Right cardiac atrium (tissue), 5 donors: ENCODE measurements around the gene FN1. TPM values are rescaled to one million over a fixed set of nuclear protein-coding genes. Genes with fewer than 3 reads are reported as not detected.
A peak's percentile ranks its signal among the peaks of the same experiment; 100 is the strongest.

Experiments used
- ATAC-seq, 2 donors: fragments of 200-7000 bp; cut with Tn5 transposase; one replicate each; pipeline versions ENCODE4 v1.8.0 to v1.9.1; 2020; ENCODE audit warnings: moderate library complexity in 2 of 2, mild to moderate bottlenecking in 1 of 2
- DNase-seq, 3 donors: peaks; one replicate each; pipeline ENCODE4 v3.0.0-alpha.2; 2020
- H3K27ac ChIP-seq: one replicate; pipeline ENCODE4 v1.5.1; 2013; ENCODE audit warnings: mild to moderate bottlenecking, low read length, control low read depth, moderate library complexity
- H3K27me3 ChIP-seq: one replicate; pipeline ENCODE4 v1.6.1; 2013; ENCODE audit not compliant: control insufficient read depth, insufficient read depth
- H3K4me1 ChIP-seq: one replicate; pipeline ENCODE4 v1.6.1; 2013; ENCODE audit warnings: low read length; ENCODE audit not compliant: control insufficient read depth, insufficient read depth
- H3K4me3 ChIP-seq: one replicate; pipeline ENCODE4 v1.5.1; 2013; ENCODE audit warnings: low read length, control low read depth
- H3K9me3 ChIP-seq: one replicate; pipeline ENCODE4 v1.6.1; 2013; ENCODE audit warnings: low read length; ENCODE audit not compliant: control insufficient read depth
- WGBS: extraction: QIAGEN DNeasy Blood & Tissue Kit; methylation state at CpG from one replicate; pipeline ENCODE4 v1.1.7; 2013; 5-methylcytosine and 5-hydroxymethylcytosine counted together
- intact Hi-C, 4 donors: fragments of 100-400 bp; cut with DNase I; formaldehyde crosslinking; loops; one replicate each; pipeline versions ENCODE4 v1.11.0 to v1.14.0; 2022 to 2023
- long read RNA-seq, 4 donors: library from polyadenylated mRNA; unstranded; transcript quantifications; one replicate each; pipeline ENCODE4 v2.0.0, GENCODE V29; 2020 to 2021
- polyA plus RNA-seq: library from polyadenylated mRNA; stranded (reverse); fragments of 200-250 nt; gene quantifications from one replicate; pipeline ENCODE4 v1.2.3, GENCODE V29; 2013
- total RNA-seq, 4 donors: library from RNA; stranded (reverse); fragmentation: NEBNext Ultra II Directional; extraction: Animal tissue kit (Norgen Biotek cat#: 25700); gene quantifications; one replicate each; pipeline ENCODE4 v1.2.1, GENCODE V29; 2021
- donor health status: healthy with polysubstance abuse.
- donor health status: DM: no; HTN: yes; CAD: no.
- donor health status: DM: no; HTN: no; CAD: no.
- donor health status: DM: no; HTN: yes; CAD: no; lungs with severe emphysema.
- donor health status: DM: yes; HTN: yes; CAD: no.

FN1 gene
- total RNA-seq (100 to 1,000 TPM; 205 to 530 (median 401) TPM), polyA plus RNA-seq (284 TPM)
- long read RNA-seq, donor 1, full-length matches to known transcripts = 44 of 244 reads
- long read RNA-seq, donor 1, partial matches to known transcripts = 188 of 244 reads
- long read RNA-seq, donor 1, other reads (novel, unspliced or antisense) = 12 of 244 reads
- long read RNA-seq, donor 2, full-length matches to known transcripts = 19 of 40 reads
- long read RNA-seq, donor 2, partial matches to known transcripts = 18 of 40 reads
- long read RNA-seq, donor 2, other reads (novel, unspliced or antisense) = 3 of 40 reads
- long read RNA-seq, donor 3, full-length matches to known transcripts = 32 of 287 reads
- long read RNA-seq, donor 3, partial matches to known transcripts = 223 of 287 reads
- long read RNA-seq, donor 3, other reads (novel, unspliced or antisense) = 32 of 287 reads
- long read RNA-seq, donor 4, full-length matches to known transcripts = 42 of 82 reads
- long read RNA-seq, donor 4, partial matches to known transcripts = 26 of 82 reads
- long read RNA-seq, donor 4, other reads (novel, unspliced or antisense) = 14 of 82 reads

DNA sequence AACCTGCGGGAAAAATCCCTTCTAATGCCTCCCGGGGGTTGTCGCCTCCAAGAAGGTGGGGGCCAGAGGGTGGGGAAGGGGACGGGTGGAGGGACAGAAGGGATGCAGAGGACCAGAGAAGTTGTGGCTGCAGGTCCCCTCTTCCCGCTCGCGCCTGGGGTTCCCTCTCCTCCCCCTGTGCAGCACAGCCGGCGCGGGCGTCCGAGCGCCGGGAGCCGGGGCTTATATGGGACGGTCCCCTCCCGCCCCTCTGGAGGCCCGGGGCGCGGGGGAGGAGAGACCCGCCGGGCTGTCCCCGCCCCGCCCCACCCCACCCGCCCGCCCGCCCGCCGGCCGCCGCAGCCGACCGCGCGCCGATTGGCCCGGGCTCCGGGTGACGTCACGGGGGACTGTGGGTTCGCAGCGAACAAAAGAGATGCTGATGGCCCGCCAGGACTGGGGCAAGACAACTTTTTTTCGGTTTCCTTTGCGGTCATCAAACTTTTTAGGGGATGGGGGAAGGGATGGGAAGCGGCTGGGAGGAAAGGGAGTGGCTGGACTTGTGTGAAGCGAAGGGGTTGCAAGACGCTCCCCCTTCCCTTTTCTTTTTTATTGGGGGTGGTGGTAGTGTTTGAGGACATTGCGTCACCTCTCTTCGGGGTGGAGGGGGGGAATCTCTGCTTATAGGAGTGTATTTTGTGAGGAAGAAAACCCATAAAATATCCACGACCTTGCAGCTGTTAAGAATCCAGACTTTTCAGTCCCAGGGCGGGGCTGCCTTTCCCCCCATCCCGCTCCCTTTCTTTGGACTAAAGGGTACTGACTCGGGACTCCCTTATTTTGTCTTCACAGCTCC, at the start of gene FN1:
Gene FN1, minus strand, starts transcription at position 199 of the 835 bp plus-strand sequence. CDS start 266 bp downstream, outside the sequence.
- under 1% methylated on average over 52 of the region's 54 CpGs for WGBS
- no peaks in the 10 kb centered on the region for H3K9me3 ChIP-seq
- H3K4me1 ChIP-seq = no peaks in the 10 kb centered on the region
- peak within 1 kb of the TSS; percentile 62 for H3K4me3 ChIP-seq
- H3K27ac ChIP-seq = peak within 1 kb of the TSS; percentile 99
- intact Hi-C loops = no loop called here
- DNase-seq = peak; percentile 96 to 98 (median 98)
- H3K27me3 ChIP-seq = no peaks in the 10 kb centered on the region
- peak; percentile 94 to 97 for ATAC-seq

GRCh38 chr2:215485032-215485431, 49.2 kb upstream of the FN1 start:
- Histone ChIP-seq H3K4me3 (no peak overlapping the region), H3K27me3 (no peaks in the 10 kb centered on the region), H3K4me1 (no peaks in the 10 kb centered on the region), H3K27ac (no peak overlapping the region), H3K9me3 (no peaks in the 10 kb centered on the region)
- DNase-seq = no peak
- no peak for ATAC-seq
- intact Hi-C loops = no loop called here

DNA sequence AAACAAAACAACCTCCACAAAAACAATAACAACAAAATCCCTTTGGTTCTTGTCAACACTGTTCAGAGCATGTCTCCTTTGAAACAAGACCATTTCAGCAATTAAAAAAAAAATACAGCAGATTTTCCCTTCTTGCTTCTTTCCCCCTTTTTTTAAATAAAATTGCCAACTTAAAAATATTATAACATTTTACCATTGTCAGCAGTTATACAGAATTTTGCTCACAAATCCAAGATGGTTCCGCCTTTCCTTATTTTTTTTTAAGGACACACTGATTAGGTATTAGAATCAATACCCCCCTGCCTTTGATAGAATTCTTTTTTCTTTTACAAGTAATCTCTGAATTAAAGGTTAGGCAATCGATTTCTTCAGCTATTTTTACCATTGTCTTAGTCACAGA, 48.7 kb upstream of the FN1 start:
- Histone ChIP-seq H3K4me3 (no peak overlapping the region), H3K9me3 (no peaks in the 10 kb centered on the region), H3K27me3 (no peaks in the 10 kb centered on the region), H3K27ac (no peak overlapping the region), H3K4me1 (no peaks in the 10 kb centered on the region)
- no peak for DNase-seq
- no peak for ATAC-seq
- intact Hi-C loops = no loop called here
- 85% methylated on average over 2 of the region's 2 CpGs for WGBS

DNA sequence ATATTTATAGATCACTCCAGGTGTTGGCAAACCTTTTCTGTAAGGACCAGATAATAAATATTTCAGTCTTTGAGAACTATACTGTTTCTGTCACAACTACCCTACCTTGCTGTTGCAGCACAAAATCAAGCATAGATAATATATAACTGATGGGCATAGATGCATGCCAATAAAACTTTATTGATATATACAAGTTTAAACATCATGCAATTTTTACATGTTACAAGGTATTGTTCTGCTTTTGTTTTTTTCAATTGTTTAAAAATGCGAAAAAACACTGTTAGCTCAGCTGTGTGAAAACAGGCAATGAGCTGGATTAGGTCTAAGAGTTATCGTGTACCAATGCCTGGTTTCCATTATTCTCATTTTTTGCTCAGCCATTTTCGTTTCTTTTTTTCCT, 47.6 kb upstream of the FN1 start:
- no peak overlapping the region for H3K4me3 ChIP-seq
- DNase-seq (no peak), ATAC-seq (no peak)
- intact Hi-C loops = no loop called here
- WGBS = 95% methylated on average over 3 of the region's 3 CpGs
- H3K27me3 ChIP-seq = no peaks in the 10 kb centered on the region
- no peak overlapping the region for H3K27ac ChIP-seq
- H3K9me3 ChIP-seq = no peaks in the 10 kb centered on the region
- H3K4me1 ChIP-seq = no peaks in the 10 kb centered on the region

GRCh38 chr2:215479536-215480240, 43.8 kb upstream of the FN1 start:
- no peaks in the 10 kb centered on the region for H3K27me3 ChIP-seq
- 67% methylated on average over 6 of the region's 6 CpGs for WGBS
- H3K4me3 ChIP-seq = no peak overlapping the region
- intact Hi-C loops = no loop called here
- ATAC-seq (no peak), DNase-seq (no peak)
- H3K4me1 ChIP-seq = no peaks in the 10 kb centered on the region
- no peaks in the 10 kb centered on the region for H3K9me3 ChIP-seq
- no peak overlapping the region for H3K27ac ChIP-seq

- Histone ChIP-seq H3K9me3 (no peaks in the 10 kb centered on the region), H3K4me1 (no peaks in the 10 kb centered on the region), H3K27me3 (no peaks in the 10 kb centered on the region), H3K4me3 (no peak overlapping the region), H3K27ac (no peak overlapping the region)
- no peak for DNase-seq
- no peak for ATAC-seq
- 88% methylated on average over 2 of the region's 2 CpGs for WGBS
- intact Hi-C loops = no loop called here
Measured at GRCh38 chr2:215479121-215479520, 43.3 kb upstream of the FN1 start.

- no peaks in the 10 kb centered on the region for H3K27me3 ChIP-seq
- no peak for DNase-seq
- ATAC-seq = no peak
- H3K4me3 ChIP-seq = no peak overlapping the region
- intact Hi-C loops = no loop called here
- 83% methylated on average over 2 of the region's 2 CpGs for WGBS
- H3K4me1 ChIP-seq = no peaks in the 10 kb centered on the region
- H3K9me3 ChIP-seq = no peaks in the 10 kb centered on the region
- no peak overlapping the region for H3K27ac ChIP-seq
Measured at GRCh38 chr2:215476424-215476823, 40.6 kb upstream of the FN1 start.

GRCh38 chr2:215466097-215466909, 30.4 kb upstream of the FN1 start:
- Histone ChIP-seq H3K27ac (no peak overlapping the region), H3K4me3 (no peak overlapping the region), H3K27me3 (no peaks in the 10 kb centered on the region), H3K9me3 (no peaks in the 10 kb centered on the region), H3K4me1 (no peaks in the 10 kb centered on the region)
- 60% methylated on average over 3 of the region's 3 CpGs for WGBS
- intact Hi-C loops = loop anchor here in 1 of 4 donors (10.0 kb wide), 1 partner anchor 68 kb away; no protein-coding TSS in a partner anchor
- peak; percentile 90 to 91 for ATAC-seq
- peak in 2 of 3 donors; percentile 42 to 58 for DNase-seq

DNA sequence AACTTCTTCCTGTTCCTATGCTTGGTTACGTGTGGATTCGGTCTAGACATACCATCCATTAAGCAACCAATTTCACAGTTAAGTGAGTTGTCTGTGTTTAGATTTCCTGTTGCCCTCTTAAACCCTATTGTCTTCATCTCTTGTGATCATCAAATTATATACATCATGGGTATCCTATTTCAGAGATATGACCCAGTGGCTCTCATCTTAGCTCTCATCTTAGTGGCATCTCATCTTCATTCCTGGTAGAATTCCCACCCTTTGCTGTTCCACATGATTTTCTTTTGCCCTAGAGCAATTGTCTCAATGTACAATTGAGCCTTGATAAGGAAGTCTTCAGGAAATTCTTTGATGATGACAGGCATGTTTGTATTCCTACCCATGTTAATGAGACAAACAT, 29.4 kb upstream of the FN1 start:
- H3K4me3 ChIP-seq = no peak overlapping the region
- ATAC-seq (no peak), DNase-seq (no peak)
- no peak overlapping the region for H3K27ac ChIP-seq
- no peaks in the 10 kb centered on the region for H3K27me3 ChIP-seq
- WGBS = 56% methylated on average over 2 of the region's 2 CpGs
- intact Hi-C loops = loop anchor here in 1 of 4 donors (10.0 kb wide), 1 partner anchor 70 kb away; no protein-coding TSS in a partner anchor
- no peaks in the 10 kb centered on the region for H3K4me1 ChIP-seq
- H3K9me3 ChIP-seq = no peaks in the 10 kb centered on the region
